A549 (cell line): ENCODE measurements around the gene TSPAN18. TPM values are rescaled to one million over a fixed set of nuclear protein-coding genes. Genes with fewer than 3 reads are reported as not detected.

Experiments
- ATAC-seq, 2 experiments: fragments of 200-7000 bp in 1 of 2; fragments of >200 bp in 1 of 2; cut with Nextera tagmentation in 1 of 2; cut with Tn5 transposase in 1 of 2; 3 replicates each; pipeline versions ENCODE4 v1.8.0 to v1.9.1; 2018 to 2020; ENCODE audit warnings: mild to moderate bottlenecking in 1 of 2, moderate library complexity in 1 of 2
- CTCF ChIA-PET: fragments of 300-600 bp; sonication (Branson Sonifier 250); formaldehyde crosslinking; extraction: SDS; loops from one replicate; lab custom pipeline; 2021; ENCODE audit warnings: antibody characterized with exemption, inconsistent platforms; lab: Yijun Ruan, JAX
- POLR2A ChIA-PET: fragments of 350-600 bp; formaldehyde crosslinking; extraction: SDS; loops from one replicate; lab custom pipeline; 2021; ENCODE audit warnings: antibody characterized with exemption, inconsistent platforms; lab: Yijun Ruan, JAX
- DNase-seq, 2 experiments: peaks; one replicate each; pipeline versions ENCODE4 v3.0.0 to v3.0.0-alpha.2; 2011 to 2016; ENCODE audit warnings: low read depth in 1 of 2, low spot score in 1 of 2
- FAIRE-seq: peaks from 2 replicates; lab custom pipeline; 2011; peaks lifted over from hg19 to GRCh38; lab: Jason Lieb, UNC
- H3K27ac ChIP-seq, 2 experiments: fragments of >200 bp; sonication (Bioruptor Twin); formaldehyde crosslinking; 3 replicates each; pipeline ENCODE4 v1.5.1; 2016 to 2017
- H3K4me1 ChIP-seq: fragments of >200 bp; sonication (Bioruptor Twin); formaldehyde crosslinking; 3 replicates; pipeline ENCODE4 v1.6.1; 2016
- H3K4me2 ChIP-seq: fragments of >200 bp; sonication (Bioruptor Twin); formaldehyde crosslinking; 3 replicates; pipeline ENCODE4 v1.6.1; 2016
- H3K4me3 ChIP-seq: fragments of >200 bp; sonication (Bioruptor Twin); formaldehyde crosslinking; 3 replicates; pipeline ENCODE4 v1.5.1; 2016
- H3K9me3 ChIP-seq: fragments of >200 bp; sonication (Bioruptor Twin); formaldehyde crosslinking; 3 replicates; pipeline ENCODE4 v1.6.1; 2016
- ATOH8 ChIP-seq: fragments of 250-450 bp; sonication (Bioruptor Pico); IDR thresholded peaks from 2 replicates; pipeline ENCODE4 v1.5.0; 2020; ENCODE audit warnings: low read depth, mild to moderate bottlenecking, moderate library complexity
- BHLHE40 ChIP-seq: IDR thresholded peaks from 2 replicates; pipeline ENCODE4 v1.6.1; 2012; ENCODE audit warnings: low read depth, low read length, inconsistent platforms
- CHD2 ChIP-seq: fragments of 150-350 bp; IDR thresholded peaks from 2 replicates; pipeline ENCODE4 v1.6.1; 2014; ENCODE audit warnings: low read length; ENCODE audit not compliant: partially characterized antibody
- CHD4 ChIP-seq: fragments of 200-600 bp; sonication (generic); IDR thresholded peaks from 2 replicates; pipeline ENCODE4 v1.6.1; 2016; ENCODE audit warnings: antibody characterized with exemption, mild to moderate bottlenecking, borderline replicate concordance
- EHMT2 ChIP-seq: fragments of 200-600 bp; sonication (generic); IDR thresholded peaks from 2 replicates; pipeline ENCODE4 v1.6.1; 2016; ENCODE audit warnings: antibody characterized with exemption, low read depth, mild to moderate bottlenecking, moderate library complexity
- ELK1 ChIP-seq: fragments of 150-350 bp; IDR thresholded peaks from 2 replicates; pipeline ENCODE4 v1.6.1; 2014; ENCODE audit warnings: low read depth, mild to moderate bottlenecking, low read length
- ESRRA ChIP-seq: fragments of 150-350 bp; IDR thresholded peaks from 2 replicates; pipeline ENCODE4 v1.6.1; 2014; ENCODE audit warnings: mild to moderate bottlenecking, low read length, borderline replicate concordance
- FOSB ChIP-seq: fragments of 250-450 bp; sonication (Bioruptor Pico); IDR thresholded peaks from 2 replicates; pipeline ENCODE4 v1.5.0; 2020; ENCODE audit warnings: mild to moderate bottlenecking, moderate library complexity
- FOSL2 ChIP-seq, 2 experiments: fragments of 450-650 bp in 1 of 2; fragments of >200 bp in 1 of 2; sonication (Bioruptor Twin) in 1 of 2; formaldehyde crosslinking; IDR thresholded peaks; 2 replicates each; pipeline versions ENCODE4 v1.5.0 to v1.6.1; 2016 to 2020; ENCODE audit warnings: mild to moderate bottlenecking in 1 of 2, moderate library complexity in 1 of 2
- GATA3 ChIP-seq: IDR thresholded peaks from 2 replicates; pipeline ENCODE4 v1.6.1; 2012; ENCODE audit warnings: borderline replicate concordance
- HDAC2 ChIP-seq: fragments of 200-600 bp; sonication (generic); IDR thresholded peaks from 2 replicates; pipeline ENCODE4 v1.6.1; 2016
- HOXB13 ChIP-seq: fragments of 250-450 bp; sonication (Bioruptor Pico); IDR thresholded peaks from 2 replicates; pipeline ENCODE4 v1.5.0; 2020; ENCODE audit warnings: low read depth, mild to moderate bottlenecking, moderate library complexity
- HOXB5 ChIP-seq: fragments of 250-450 bp; sonication (Bioruptor Pico); IDR thresholded peaks from 2 replicates; pipeline ENCODE4 v1.5.0; 2020; ENCODE audit warnings: mild to moderate bottlenecking, moderate library complexity
- KDM1A ChIP-seq: fragments of 200-600 bp; sonication (generic); IDR thresholded peaks from 2 replicates; pipeline ENCODE4 v1.6.1; 2016; ENCODE audit warnings: low read depth, mild to moderate bottlenecking
- KDM5A ChIP-seq: fragments of 200-600 bp; sonication (generic); IDR thresholded peaks from 2 replicates; pipeline ENCODE4 v1.6.1; 2016; ENCODE audit warnings: antibody characterized with exemption, mild to moderate bottlenecking
- MAFK ChIP-seq: fragments of 450-650 bp; IDR thresholded peaks from 2 replicates; pipeline ENCODE4 v1.6.1; 2014; ENCODE audit not compliant: partially characterized antibody
- MAZ ChIP-seq: fragments of 150-350 bp; IDR thresholded peaks from 2 replicates; pipeline ENCODE4 v1.6.1; 2014; ENCODE audit warnings: antibody characterized with exemption, low read depth, low read length, borderline replicate concordance
- MYC ChIP-seq: IDR thresholded peaks from 2 replicates; pipeline ENCODE4 v1.6.1; 2012; ENCODE audit warnings: mild to moderate bottlenecking, inconsistent platforms, low read length, improper control_type of control experiment, borderline replicate concordance
- NPAS2 ChIP-seq: fragments of 250-450 bp; sonication (Bioruptor Pico); IDR thresholded peaks from 2 replicates; pipeline ENCODE4 v1.8.0; 2022; ENCODE audit warnings: mild to moderate bottlenecking, moderate library complexity, borderline replicate concordance
- NR3C1 ChIP-seq: fragments of >200 bp; sonication (Bioruptor Twin); formaldehyde crosslinking; IDR thresholded peaks from 3 replicates; pipeline ENCODE4 v1.6.1; 2017
- PHF8 ChIP-seq: fragments of 200-600 bp; sonication (generic); IDR thresholded peaks from 2 replicates; pipeline ENCODE4 v1.6.1; 2016; ENCODE audit warnings: low read depth, mild to moderate bottlenecking, antibody characterized with exemption, moderate library complexity, borderline replicate concordance
- POLR2A ChIP-seq: IDR thresholded peaks from 2 replicates; pipeline ENCODE4 v1.6.1; 2012; ENCODE audit warnings: mild to moderate bottlenecking, low read length
- SMC3 ChIP-seq: fragments of >200 bp; sonication (Bioruptor Twin); formaldehyde crosslinking; IDR thresholded peaks from 3 replicates; pipeline ENCODE4 v1.6.1; 2018; ENCODE audit warnings: inconsistent platforms
- ZFP36 ChIP-seq: fragments of 450-650 bp; IDR thresholded peaks from 2 replicates; pipeline ENCODE4 v1.6.1; 2014; ENCODE audit warnings: borderline replicate concordance; ENCODE audit not compliant: partially characterized antibody
- ZSCAN20 ChIP-seq: fragments of 250-450 bp; sonication (Bioruptor Pico); IDR thresholded peaks from 2 replicates; pipeline ENCODE4 v1.8.0; 2022; ENCODE audit warnings: mild to moderate bottlenecking, moderate library complexity
- WGBS: methylation state at CpG from one replicate; pipeline ENCODE4 v1.1.6; 2017; ENCODE audit errors: missing lambda C conversion rate; 5-methylcytosine and 5-hydroxymethylcytosine counted together
- polyA plus RNA-seq, 4 experiments: library from polyadenylated mRNA; depleted of rRNA in 3 of 4; stranded (reverse); fragments of >200 nt; fragmentation: RNase III in 1 of 4; extraction: RNeasy Plus Mini Kit Qiagen cat#74134 plus additional on column Dnase treatment in 1 of 4; gene quantifications; 2 replicates in 3 of 4; 3 replicates in 1 of 4; pipeline ENCODE4 v1.2.3, GENCODE V29; 2011 to 2017
- TF ChIP-seq, protein P1 (sequence below): fragments of 200-600 bp; sonication (generic); IDR thresholded peaks from 2 replicates; pipeline ENCODE4 v1.6.1; 2016; ENCODE audit warnings: antibody characterized with exemption, mild to moderate bottlenecking, moderate library complexity
- TF ChIP-seq, protein P2 (sequence below): IDR thresholded peaks from 2 replicates; pipeline ENCODE4 v1.6.1; 2012; ENCODE audit warnings: low read depth, borderline replicate concordance
- TF ChIP-seq, protein P3 (sequence below): fragments of 450-650 bp; IDR thresholded peaks from 2 replicates; pipeline ENCODE4 v1.6.1; 2014; ENCODE audit warnings: antibody characterized with exemption

TSPAN18 gene
- polyA plus RNA-seq, 2 of the 4 experiments (the other 2 are of a cell fraction), result 0.81 to 4.5 TPM

DNA sequence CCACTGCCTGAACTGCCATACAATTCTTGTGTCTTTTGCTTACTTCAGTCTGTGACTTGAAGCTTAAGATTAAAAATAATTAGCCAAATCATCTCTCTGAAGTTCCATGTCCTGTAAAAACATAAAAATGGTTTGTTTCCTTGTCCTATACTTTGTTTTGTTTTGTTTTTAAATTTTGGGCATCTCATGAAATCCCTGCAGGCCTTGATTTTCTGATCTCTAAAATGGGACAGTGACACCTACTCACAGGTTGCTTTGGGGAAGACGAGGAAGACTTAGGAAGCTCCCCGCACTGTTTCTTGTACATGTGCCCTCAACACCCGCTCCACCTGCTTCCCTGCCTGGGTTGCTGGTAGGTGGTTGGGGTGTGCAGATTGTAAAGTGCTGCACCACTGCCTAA lies 38.9 kb downstream of the TSPAN18 start:
- Histone ChIP-seq H3K4me1 (peaks cover 25% of the 10 kb centered on the region), H3K4me2 (no peak overlapping the region), H3K9me3 (no peaks in the 10 kb centered on the region), H3K4me3 (no peak overlapping the region), H3K27ac (no peak overlapping the region)
- no peak for ATAC-seq
- ChIA-PET POLR2A (no interaction called here), CTCF (interaction anchor here (0.9 to 4.3 kb wide), 5 partner anchors 10 to 209 kb away, joined by 3 to 40 read pairs (median 4); no protein-coding TSS in a partner anchor)
- 79% methylated on average over 3 of the region's 3 CpGs for WGBS
- DNase-seq, result no peak
- no peak for FAIRE-seq
- TF ChIP-seq MAZ, result no peak
- TF ChIP-seq, protein P1, sequence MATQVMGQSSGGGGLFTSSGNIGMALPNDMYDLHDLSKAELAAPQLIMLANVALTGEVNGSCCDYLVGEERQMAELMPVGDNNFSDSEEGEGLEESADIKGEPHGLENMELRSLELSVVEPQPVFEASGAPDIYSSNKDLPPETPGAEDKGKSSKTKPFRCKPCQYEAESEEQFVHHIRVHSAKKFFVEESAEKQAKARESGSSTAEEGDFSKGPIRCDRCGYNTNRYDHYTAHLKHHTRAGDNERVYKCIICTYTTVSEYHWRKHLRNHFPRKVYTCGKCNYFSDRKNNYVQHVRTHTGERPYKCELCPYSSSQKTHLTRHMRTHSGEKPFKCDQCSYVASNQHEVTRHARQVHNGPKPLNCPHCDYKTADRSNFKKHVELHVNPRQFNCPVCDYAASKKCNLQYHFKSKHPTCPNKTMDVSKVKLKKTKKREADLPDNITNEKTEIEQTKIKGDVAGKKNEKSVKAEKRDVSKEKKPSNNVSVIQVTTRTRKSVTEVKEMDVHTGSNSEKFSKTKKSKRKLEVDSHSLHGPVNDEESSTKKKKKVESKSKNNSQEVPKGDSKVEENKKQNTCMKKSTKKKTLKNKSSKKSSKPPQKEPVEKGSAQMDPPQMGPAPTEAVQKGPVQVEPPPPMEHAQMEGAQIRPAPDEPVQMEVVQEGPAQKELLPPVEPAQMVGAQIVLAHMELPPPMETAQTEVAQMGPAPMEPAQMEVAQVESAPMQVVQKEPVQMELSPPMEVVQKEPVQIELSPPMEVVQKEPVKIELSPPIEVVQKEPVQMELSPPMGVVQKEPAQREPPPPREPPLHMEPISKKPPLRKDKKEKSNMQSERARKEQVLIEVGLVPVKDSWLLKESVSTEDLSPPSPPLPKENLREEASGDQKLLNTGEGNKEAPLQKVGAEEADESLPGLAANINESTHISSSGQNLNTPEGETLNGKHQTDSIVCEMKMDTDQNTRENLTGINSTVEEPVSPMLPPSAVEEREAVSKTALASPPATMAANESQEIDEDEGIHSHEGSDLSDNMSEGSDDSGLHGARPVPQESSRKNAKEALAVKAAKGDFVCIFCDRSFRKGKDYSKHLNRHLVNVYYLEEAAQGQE, result no peak
- TF ChIP-seq ATOH8 (CRISPR knock-in tag), result no peak
- TF ChIP-seq ELK1, result no peak
- no peak for TF ChIP-seq KDM1A
- no peak for TF ChIP-seq ESRRA
- no peak for TF ChIP-seq FOSL2 (IDR thresholded peaks at IDR 0.05)
- TF ChIP-seq FOSL2 (CRISPR knock-in tag; IDR thresholded peaks at IDR 0.05), result no peak
- no peak for TF ChIP-seq BHLHE40
- TF ChIP-seq ZSCAN20 (CRISPR knock-in tag), result no peak
- no peak for TF ChIP-seq HDAC2
- no peak for TF ChIP-seq CHD2
- TF ChIP-seq, protein P2, sequence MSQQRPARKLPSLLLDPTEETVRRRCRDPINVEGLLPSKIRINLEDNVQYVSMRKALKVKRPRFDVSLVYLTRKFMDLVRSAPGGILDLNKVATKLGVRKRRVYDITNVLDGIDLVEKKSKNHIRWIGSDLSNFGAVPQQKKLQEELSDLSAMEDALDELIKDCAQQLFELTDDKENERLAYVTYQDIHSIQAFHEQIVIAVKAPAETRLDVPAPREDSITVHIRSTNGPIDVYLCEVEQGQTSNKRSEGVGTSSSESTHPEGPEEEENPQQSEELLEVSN, result no peak
- TF ChIP-seq SMC3, result no peak
- TF ChIP-seq HOXB13 (CRISPR knock-in tag), result no peak
- TF ChIP-seq PHF8, result no peak
- no peak for TF ChIP-seq FOSB (CRISPR knock-in tag)
- no peak for TF ChIP-seq NR3C1

DNA sequence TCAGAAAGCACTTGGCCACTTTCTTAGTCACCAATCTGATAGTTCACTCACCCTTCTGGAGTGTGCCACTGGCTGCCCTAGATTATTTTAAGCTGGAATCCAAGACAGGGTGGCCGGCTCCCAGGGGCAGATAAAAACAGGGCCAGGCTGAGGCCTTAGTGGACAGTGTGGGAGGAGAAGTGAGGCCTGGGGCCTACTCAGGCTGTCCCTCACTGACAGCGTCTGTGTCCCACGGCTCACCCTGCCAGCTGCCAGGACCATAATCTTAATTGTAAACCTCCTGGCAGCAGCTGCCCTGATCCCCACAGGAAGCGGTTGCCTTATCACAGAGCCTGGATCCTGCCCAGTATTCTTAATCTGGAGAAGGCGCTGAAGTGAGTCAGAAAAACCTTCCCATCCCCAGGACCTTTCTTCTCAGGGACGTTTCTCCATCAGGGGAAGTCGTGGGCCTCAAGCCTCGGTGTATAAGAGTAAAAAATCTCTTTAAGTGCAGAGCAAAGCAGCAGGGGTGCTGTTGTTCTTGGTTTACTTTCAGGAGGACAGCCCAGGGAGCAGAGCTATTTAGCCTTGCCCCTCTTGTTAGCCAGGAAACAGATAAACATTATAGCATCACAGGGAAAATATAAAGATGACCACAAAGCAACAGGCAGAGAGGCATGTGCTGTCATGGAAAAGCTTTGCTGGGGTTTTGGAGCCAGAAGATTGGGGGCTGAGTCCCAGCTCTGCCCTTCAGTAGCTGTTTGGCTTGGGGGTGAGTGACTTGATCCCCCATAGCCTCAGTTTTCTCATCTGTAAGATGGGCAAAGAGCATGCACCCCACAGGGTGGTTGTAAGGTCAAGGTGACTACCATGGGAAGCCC lies 39.6 kb downstream of the TSPAN18 start:
- Histone ChIP-seq H3K4me3 (no peak overlapping the region), H3K4me2 (no peak overlapping the region), H3K27ac (0 out of 6 replicates have a peak overlapping the region, but pooled peaks of 1 of the 2 experiments have one; percentile 19), H3K9me3 (no peaks in the 10 kb centered on the region), H3K4me1 (peaks cover 18% of the 10 kb centered on the region)
- ATAC-seq, result no peak; a peak in 1 of 6 replicates
- WGBS, result 67% methylated on average over 8 of the region's 8 CpGs
- CTCF ChIA-PET, result interaction anchor here (0.9 to 4.3 kb wide), 9 partner anchors 9 to 243 kb away, joined by 3 to 40 read pairs (median 3); no protein-coding TSS in a partner anchor
- DNase-seq, result no peak
- FAIRE-seq, result no peak
- POLR2A ChIA-PET, result no interaction called here
- TF ChIP-seq FOSB (CRISPR knock-in tag) (no peak), MAFK (no peak), NPAS2 (CRISPR knock-in tag) (no peak), HDAC2 (no peak), KDM5A (no peak), CHD4 (no peak), MYC (no peak), GATA3 (no peak), SMC3 (no peak), POLR2A (no peak), HOXB5 (CRISPR knock-in tag) (no peak), ZFP36 (no peak), EHMT2 (no peak)
- TF ChIP-seq, protein P3, sequence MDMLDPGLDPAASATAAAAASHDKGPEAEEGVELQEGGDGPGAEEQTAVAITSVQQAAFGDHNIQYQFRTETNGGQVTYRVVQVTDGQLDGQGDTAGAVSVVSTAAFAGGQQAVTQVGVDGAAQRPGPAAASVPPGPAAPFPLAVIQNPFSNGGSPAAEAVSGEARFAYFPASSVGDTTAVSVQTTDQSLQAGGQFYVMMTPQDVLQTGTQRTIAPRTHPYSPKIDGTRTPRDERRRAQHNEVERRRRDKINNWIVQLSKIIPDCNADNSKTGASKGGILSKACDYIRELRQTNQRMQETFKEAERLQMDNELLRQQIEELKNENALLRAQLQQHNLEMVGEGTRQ, result no peak
- TF ChIP-seq, protein P2, result no peak
